ENCODE measurements around the gene BICDL1. TPM values are rescaled to one million over a fixed set of nuclear protein-coding genes. Genes with fewer than 3 reads are reported as not detected.

Gene BICDL1
- total and polyA plus RNA-seq, 2 donors (not counting 3 experiments of a cell fraction or from before 2014, with no cell fraction given), result 0.19 TPM; not detected in 1

- no peak overlapping the region for H3K9ac ChIP-seq (replicated peaks; ENCODE audit: extremely low read depth, insufficient read depth, low read length)
- H3K36me3 ChIP-seq (ENCODE audit: control insufficient read depth in 2 of 2, extremely low read depth in 1 of 2, insufficient read depth in 2 of 2, low read length in 2 of 2), result peaks cover 29 to 63% of the 10 kb centered on the region in 2 experiments
- no peaks in the 10 kb centered on the region for H3K9me1 ChIP-seq (replicated peaks; ENCODE audit: control insufficient read depth, extremely low read depth, insufficient read depth, low read length)
- POLR2A ChIA-PET, result no interaction called here
- H3K79me2 ChIP-seq (ENCODE audit: control insufficient read depth, insufficient read depth, low read length), result no peaks in the 10 kb centered on the region
- no peaks in the 10 kb centered on the region for H3K4me1 ChIP-seq (ENCODE audit: control insufficient read depth, extremely low read depth, insufficient read depth, low read length)
- H3K9me3 ChIP-seq (replicated peaks; ENCODE audit: control insufficient read depth, insufficient read depth, low read length), result no peaks in the 10 kb centered on the region
- FAIRE-seq (no peak), DNase-seq (ENCODE audit: low read depth, low spot score) (no peak)
- CTCF ChIA-PET, result no interaction called here
- H3K4me3 ChIP-seq (replicated peaks in 1 of 3; ENCODE audit: insufficient read depth in 1 of 3, low read depth in 1 of 3, low read length in 3 of 3), result no peak overlapping the region
- BruUV-seq (replicated peaks), result no TSS peak
- no peak overlapping the region for H3K27ac ChIP-seq (ENCODE audit: insufficient read depth, low read depth, low read length)
- H4K20me1 ChIP-seq (replicated peaks; ENCODE audit: control insufficient read depth, extremely low read depth, insufficient read depth, low read length), result no peaks in the 10 kb centered on the region
- dilution Hi-C loops (cut with MboI; ENCODE audit: extremely low pct_ligation_motif_present, low sequenced_read_pairs) (no loop called here), intact Hi-C loops (cut with micrococcal nuclease) (no loop called here)
- no peak overlapping the region for H2AFZ ChIP-seq (ENCODE audit: low read depth, low read length)
- H3K27me3 ChIP-seq (ENCODE audit: control insufficient read depth in 2 of 2, insufficient read depth in 2 of 2, low read length in 2 of 2), result no peaks in the 10 kb centered on the region
- H3K4me2 ChIP-seq (ENCODE audit: insufficient read depth, low read length), result no peak overlapping the region
- TF ChIP-seq GATA2 (IDR thresholded peaks at IDR 0.05; ENCODE audit: insufficient read depth, insufficient read length, low read depth, low read length), result no peak
- TF ChIP-seq POLR2A (IDR thresholded peaks at IDR 0.05; ENCODE audit: low read depth, low read length), result no peak
- TF ChIP-seq FOS (IDR thresholded peaks at IDR 0.05; ENCODE audit: borderline replicate concordance, insufficient read depth, low read length), result no peak
- TF ChIP-seq MYC (IDR thresholded peaks at IDR 0.05; ENCODE audit: low read depth, low read length), result no peak
- no peak for TF ChIP-seq MAX (IDR thresholded peaks at IDR 0.05; ENCODE audit: insufficient read depth, insufficient read length)
- TF ChIP-seq POLR2AphosphoS5 (IDR thresholded peaks at IDR 0.05; ENCODE audit: insufficient read depth, low read depth, low read length), result no peak
- TF ChIP-seq EZH2 (IDR thresholded peaks at IDR 0.05; ENCODE audit: borderline replicate concordance, low read depth, low read length, severe bottlenecking), result no peak
- TF ChIP-seq JUN (IDR thresholded peaks at IDR 0.05; ENCODE audit: borderline replicate concordance, insufficient read depth, insufficient read length, low read depth), result no peak
- TF ChIP-seq CTCF (IDR thresholded peaks at IDR 0.05; ENCODE audit: extremely low read depth in 1 of 2, insufficient read depth in 1 of 2, low read depth in 1 of 2, low read length in 2 of 2), result no peak
These were observed 153.3 kb downstream of the BICDL1 start for GRCh38 chr12:120142231-120142877.

Small RNAs within 50 kb of the gene (small RNA-seq; reads per million reads assigned to genes)
- not detected for gene AC004812.1 (ENCODE audit: insufficient read depth, insufficient read length, low read depth, low replicate concordance)

Other genes with a start within 250 kb of the BICDL1 start
- gene CIT, start 111.9 kb upstream of the BICDL1 start, total RNA-seq, result 50.1 and 61.8 TPM in 2 replicates
- gene CIT, start 111.9 kb upstream of the BICDL1 start, polyA plus RNA-seq, result 13.3 and 14.1 TPM in 2 replicates
- gene RAB35, start 127.5 kb downstream of the BICDL1 start, total RNA-seq, result 80.3 and 82.8 TPM in 2 replicates
- gene RAB35, start 127.5 kb downstream of the BICDL1 start, polyA plus RNA-seq, result 70.5 and 73.7 TPM in 2 replicates
- 79.1 and 101 TPM in 2 replicates for gene GCN1, start 205.5 kb downstream of the BICDL1 start, total RNA-seq
- gene GCN1, start 205.5 kb downstream of the BICDL1 start, polyA plus RNA-seq, result 30.1 and 38.3 TPM in 2 replicates
- gene RPLP0, start 211.9 kb downstream of the BICDL1 start, total RNA-seq, result 2,020 and 2,099 TPM in 2 replicates
- 7,015 and 7,522 TPM in 2 replicates for gene RPLP0, start 211.9 kb downstream of the BICDL1 start, polyA plus RNA-seq

Data from endothelial cell of umbilical vein (primary cell).